A549 (cell line): Measurements from ENCODE around the gene TPSG1.

Experiments
- KDM1A ChIP-seq: fragments of 200-600 bp; sonication (generic); IDR thresholded peaks from 2 replicates; pipeline ENCODE4 v1.6.1; 2016; ENCODE audit warnings: low read depth, mild to moderate bottlenecking
- RCOR1 ChIP-seq: fragments of 150-350 bp; IDR thresholded peaks from 2 replicates; pipeline ENCODE4 v1.6.1; 2014; ENCODE audit warnings: antibody characterized with exemption, low read length, low read depth

DNA sequence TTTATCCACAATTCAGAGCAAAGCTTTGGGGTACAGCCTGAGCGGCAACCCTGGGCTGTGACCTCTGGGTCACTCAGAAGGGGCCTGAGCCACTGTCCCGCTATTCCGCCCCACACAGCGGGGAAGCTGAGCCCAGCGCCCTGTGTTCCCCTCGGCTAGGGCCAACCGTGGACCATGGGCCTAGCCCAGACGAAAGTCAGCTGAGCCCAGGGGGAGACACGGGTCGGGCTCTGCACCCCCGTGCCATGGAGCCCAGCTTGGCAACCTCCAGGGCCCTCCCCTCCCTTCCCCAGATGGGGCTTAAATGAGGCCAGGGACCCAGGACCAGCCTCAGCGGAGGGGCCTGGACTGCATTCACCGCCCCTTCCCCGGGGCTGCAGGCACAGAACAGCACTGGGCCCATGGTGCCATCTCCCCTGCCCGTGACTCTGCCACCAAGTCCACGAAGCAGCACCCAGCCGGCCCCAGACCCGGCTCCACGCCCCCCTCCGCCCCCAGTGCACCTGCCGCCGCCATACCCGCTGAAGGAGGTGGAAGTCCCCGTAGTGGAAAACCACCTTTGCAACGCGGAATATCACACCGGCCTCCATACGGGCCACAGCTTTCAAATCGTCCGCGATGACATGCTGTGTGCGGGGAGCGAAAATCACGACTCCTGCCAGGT lies 32.6 kb upstream of the TPSG1 start:
- TF ChIP-seq KDM1A (no peak), RCOR1 (no peak)
